GM12872 (cell line): Measurements from ENCODE around the gene TUB.

Source experiments
- TF ChIP-seq, protein P1 (sequence below): IDR thresholded peaks from 3 replicates; pipeline ENCODE4 v1.5.1; 2011; ENCODE audit warnings: low read depth, mild to moderate bottlenecking, low read length, moderate library complexity; ENCODE audit not compliant: insufficient read depth

The TUB gene

DNA sequence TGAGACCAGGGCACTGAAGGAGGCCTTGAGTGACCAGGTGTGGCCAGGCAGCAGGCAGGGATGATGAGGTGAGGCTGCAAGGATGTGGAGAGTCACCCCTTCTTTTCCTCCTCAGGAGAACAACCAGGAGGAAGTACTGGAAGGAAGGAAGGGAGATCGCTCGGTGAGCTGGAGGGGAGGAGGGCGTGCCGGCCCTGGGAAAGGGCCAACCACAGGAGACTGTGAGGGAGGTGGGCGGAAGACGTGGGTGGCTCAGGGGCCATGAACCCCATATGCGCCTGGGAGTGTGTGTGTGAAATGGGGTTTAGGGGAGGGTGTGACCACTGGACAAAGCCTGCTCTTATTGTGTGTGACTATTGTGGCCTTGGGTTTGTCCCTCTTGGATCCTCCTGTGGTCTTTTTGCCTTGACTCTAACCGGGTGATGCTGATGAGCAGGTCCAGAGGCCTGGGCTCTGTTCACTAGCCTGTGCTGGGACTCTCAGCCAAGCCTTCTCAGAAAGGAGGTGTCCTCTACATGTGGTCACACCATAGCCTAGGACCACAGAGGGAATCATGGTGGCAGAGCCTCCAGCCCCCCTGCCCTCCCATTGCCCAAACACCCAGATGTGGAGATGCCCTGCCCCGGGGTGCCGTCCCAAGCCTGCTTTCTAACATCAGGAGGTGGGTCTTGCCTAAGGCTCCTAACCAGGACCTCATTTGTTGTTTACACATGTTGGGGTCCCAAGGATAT, 41.3 kb upstream of the TUB start:
- TF ChIP-seq, protein P1, sequence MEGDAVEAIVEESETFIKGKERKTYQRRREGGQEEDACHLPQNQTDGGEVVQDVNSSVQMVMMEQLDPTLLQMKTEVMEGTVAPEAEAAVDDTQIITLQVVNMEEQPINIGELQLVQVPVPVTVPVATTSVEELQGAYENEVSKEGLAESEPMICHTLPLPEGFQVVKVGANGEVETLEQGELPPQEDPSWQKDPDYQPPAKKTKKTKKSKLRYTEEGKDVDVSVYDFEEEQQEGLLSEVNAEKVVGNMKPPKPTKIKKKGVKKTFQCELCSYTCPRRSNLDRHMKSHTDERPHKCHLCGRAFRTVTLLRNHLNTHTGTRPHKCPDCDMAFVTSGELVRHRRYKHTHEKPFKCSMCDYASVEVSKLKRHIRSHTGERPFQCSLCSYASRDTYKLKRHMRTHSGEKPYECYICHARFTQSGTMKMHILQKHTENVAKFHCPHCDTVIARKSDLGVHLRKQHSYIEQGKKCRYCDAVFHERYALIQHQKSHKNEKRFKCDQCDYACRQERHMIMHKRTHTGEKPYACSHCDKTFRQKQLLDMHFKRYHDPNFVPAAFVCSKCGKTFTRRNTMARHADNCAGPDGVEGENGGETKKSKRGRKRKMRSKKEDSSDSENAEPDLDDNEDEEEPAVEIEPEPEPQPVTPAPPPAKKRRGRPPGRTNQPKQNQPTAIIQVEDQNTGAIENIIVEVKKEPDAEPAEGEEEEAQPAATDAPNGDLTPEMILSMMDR, result no peak

DNA sequence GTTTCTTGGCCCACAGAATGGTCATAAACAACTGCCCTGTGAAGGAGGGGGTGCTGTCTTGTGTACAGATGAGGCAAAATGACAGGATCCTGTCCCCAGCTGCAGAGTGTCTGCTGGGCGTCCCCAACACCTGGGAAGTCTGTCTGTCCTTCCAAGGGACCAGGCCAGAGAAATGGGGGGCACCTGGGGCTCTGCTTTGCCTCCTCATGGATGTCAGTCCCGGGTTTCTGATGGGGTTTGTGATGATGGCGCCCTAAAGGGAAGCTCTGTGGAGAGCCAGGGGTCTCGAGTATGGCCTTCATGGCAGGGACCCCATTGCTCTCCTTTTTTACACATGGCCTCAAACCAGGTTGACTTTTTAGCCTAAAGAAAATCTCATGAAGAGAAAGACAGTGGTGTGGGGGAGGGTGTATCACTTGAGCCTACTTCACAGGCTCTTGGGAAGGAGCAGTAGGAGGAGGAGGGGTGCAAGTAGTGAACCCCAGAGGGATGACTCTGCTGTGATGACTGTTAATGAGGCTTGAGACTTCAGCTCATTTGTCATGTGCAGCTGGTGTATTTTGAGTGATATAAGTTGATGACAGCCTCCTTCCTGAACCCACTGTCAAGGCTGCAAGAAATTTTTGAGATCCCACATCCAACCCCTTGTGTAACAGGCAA, 40.6 kb upstream of the TUB start:
- TF ChIP-seq, protein P1, result no peak

DNA sequence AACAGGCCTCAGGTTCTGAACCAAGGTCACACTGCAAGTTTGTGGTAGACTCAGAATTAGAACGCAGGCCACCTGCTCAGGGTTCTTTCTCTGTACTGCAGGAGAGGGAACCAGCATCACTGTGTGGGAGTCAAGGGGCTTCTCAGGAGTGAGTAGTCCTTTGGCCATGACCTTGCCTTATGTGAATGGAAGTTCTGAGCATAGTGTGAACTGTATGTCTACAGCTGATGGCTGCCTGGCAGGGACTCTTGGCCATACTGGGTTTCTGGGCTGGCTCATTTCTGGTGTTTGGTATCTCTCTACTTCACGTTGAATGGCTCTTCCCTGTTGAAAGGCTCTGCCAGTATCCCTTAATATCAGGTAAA, 40.1 kb upstream of the TUB start:
- TF ChIP-seq, protein P1, result no peak

DNA sequence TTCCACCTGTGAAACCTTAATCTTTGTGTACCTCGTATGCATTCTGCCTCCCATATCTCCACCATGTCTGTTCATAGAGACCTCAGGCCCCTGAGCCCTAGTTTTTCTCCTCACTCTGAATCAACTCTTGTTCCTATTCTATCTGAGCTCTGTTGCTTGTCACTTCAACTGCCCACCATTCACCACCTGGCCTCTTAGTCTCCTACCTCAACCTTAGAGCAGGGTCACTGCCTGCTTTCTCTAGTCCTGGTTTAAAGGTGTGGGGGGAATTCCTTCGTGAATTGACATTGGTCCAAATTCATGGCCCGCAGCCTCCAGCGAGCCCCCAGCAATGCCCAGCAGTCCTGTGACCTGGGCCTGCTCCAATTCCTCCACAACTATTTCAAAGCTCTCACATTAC, 39.4 kb upstream of the TUB start:
- TF ChIP-seq, protein P1, result no peak

DNA sequence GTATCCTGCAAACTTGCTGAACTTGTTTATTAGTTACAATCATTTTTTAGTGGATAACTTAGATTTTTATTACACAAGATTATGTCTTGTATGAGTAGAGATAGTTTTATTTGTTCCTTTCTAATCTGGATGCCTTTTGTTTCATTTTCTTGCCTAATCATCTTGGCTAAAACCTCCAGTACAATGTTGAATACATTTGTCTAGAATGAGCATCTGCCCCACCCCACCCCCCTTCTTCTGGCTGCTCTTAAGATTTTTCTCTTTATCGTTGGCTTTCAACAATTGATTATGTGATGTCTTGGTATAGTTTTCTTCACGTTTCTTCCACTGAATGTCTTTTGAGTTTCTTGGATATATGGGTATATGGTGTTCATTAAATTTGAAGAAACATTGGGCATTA, 37.3 kb upstream of the TUB start:
- TF ChIP-seq, protein P1, result no peak

DNA sequence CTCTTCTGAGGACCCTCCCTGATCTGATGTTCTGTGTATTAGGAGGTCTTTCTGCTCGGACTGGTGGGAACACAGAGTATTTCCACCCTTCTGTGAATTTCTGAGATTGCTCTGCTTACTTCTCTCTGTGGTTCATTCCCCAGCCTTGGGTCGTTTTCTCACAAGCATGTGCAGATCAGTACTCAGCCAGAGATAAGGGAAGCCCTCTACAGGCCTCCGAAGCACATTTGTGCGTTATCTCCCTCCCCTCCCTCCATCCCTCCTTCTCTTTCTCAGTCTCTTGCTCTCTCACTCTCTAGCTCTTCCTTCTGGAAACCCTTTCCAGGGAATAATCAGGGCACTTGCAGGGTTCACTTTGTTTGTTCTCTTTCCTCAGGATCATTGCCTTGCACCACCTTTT, 35.2 kb upstream of the TUB start:
- TF ChIP-seq, protein P1, result no peak

DNA sequence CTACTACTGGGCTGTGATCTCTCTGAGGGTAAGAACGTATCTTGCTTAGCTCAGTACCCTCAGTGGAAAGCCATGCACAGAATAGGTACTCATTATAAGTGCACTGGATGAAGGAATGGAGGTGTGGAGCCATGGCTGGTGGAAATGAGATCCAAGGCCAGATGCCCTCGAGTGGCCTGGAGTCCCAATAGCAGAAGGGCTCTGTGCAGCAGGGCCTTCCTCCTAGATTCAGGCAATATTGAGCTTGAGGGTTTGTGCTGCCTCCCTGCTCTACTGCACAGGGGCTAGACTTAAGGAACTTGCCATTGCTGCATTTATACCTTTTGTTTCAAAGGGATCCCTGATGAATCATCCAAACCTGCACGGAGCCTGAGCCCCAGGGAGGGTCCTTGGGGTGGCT, 33.6 kb upstream of the TUB start:
- TF ChIP-seq, protein P1, result no peak
